Fibroblast of mammary gland (primary cell): ENCODE data around the gene RUSC1.

ENCODE experiments used
- DNase-seq: peaks from one replicate; pipeline ENCODE4 v3.0.0-alpha.2; 2010; ENCODE audit warnings: low read depth
- H3K4me3 ChIP-seq: 2 replicates; pipeline ENCODE4 v1.5.1; 2011; ENCODE audit warnings: low read depth, mild to moderate bottlenecking, low read length, moderate library complexity; ENCODE audit not compliant: control insufficient read depth
- TF ChIP-seq, protein P1 (sequence below): conservative IDR thresholded peaks from 2 replicates; pipeline ENCODE4 v1.5.1; 2011; ENCODE audit warnings: low read depth, low read length, inconsistent platforms; ENCODE audit not compliant: control insufficient read depth, insufficient read depth

RUSC1 gene

DNA sequence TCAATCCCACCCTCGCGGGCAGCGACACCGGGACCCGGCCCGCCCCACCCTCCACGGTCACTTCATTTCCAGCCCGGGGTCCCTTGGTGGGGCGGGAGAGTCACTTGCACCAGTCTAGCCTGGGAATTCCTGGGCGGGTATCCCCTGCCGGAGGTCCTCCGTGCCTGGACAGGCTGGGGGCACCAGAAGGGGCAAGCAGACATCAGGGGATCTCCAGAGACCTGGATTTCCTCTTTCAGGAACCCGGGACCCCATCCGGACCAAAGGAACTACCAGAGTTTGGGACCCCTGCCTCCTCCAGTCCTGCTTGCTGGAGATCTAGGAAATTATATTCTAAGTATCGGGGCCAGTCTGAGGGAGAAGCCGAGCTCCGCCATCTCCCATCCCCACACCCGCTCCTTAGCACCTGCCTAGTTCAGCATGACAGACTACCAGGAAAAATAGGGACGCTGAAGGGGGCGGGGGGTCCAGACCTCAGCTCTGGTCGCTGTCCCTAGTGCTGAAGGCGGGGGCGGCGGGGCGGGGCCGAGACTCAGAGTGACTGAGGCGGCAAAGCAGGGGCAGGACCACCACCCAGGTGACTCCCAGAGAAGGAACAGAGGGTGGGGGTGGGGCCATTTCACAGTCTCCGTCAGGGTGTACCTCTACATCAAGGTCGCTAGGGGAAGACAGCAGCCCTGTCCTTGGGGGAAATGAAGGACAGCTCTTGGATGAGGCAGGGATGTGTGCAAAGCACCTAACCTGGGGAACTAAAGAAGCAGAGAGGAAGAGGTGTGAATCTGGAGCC lies 42.6 kb upstream of the RUSC1 start:
- peak; percentile 12 for DNase-seq
- TF ChIP-seq, protein P1, sequence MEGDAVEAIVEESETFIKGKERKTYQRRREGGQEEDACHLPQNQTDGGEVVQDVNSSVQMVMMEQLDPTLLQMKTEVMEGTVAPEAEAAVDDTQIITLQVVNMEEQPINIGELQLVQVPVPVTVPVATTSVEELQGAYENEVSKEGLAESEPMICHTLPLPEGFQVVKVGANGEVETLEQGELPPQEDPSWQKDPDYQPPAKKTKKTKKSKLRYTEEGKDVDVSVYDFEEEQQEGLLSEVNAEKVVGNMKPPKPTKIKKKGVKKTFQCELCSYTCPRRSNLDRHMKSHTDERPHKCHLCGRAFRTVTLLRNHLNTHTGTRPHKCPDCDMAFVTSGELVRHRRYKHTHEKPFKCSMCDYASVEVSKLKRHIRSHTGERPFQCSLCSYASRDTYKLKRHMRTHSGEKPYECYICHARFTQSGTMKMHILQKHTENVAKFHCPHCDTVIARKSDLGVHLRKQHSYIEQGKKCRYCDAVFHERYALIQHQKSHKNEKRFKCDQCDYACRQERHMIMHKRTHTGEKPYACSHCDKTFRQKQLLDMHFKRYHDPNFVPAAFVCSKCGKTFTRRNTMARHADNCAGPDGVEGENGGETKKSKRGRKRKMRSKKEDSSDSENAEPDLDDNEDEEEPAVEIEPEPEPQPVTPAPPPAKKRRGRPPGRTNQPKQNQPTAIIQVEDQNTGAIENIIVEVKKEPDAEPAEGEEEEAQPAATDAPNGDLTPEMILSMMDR: no peak
- H3K4me3 ChIP-seq: peak overlapping the region; percentile 58

DNA sequence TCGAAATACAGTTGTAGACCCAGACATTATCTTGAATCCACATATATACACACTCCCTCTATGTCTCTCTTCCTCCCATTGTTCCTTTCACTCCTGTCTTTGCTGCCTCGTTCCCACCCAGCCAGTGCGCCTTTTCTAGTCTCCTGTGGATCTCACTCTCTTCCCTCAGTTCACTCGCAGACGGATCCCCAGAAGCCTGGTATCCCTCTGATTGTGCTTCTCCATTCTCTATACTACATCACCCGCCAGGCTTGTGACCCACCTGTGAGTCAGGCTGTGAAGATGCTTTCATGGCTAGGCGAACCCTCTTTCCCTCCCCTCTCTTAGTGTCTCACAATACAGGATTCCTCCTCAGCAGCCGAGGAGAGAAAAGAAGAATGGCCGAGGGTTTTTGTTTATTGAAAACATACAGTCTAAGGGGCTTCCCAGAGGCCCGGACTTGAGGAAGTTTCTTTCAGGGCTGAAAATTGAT lies 42.0 kb upstream of the RUSC1 start:
- no peak overlapping the region for H3K4me3 ChIP-seq
- no peak for DNase-seq
- TF ChIP-seq, protein P1: no peak

DNA sequence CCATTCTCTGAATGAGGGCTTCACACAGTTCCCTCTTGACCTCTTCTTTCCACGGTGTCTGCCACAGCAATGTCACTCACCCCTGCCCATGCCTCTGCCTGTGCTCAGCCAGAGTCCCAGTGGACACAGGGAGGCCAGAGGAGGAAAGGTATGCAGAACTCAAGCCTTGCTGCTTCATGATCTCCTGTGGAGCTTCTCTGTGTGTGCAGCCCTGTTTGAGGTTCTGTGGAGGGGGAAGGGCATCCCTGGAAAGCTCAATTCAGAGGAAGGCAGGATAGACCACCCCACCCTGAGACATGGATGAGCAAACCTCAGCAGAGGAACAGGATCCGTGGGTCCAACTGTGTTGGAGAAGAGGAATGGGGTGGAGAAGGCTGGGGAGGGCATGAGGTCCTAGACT lies 41.4 kb upstream of the RUSC1 start:
- TF ChIP-seq, protein P1: no peak
- no peak for DNase-seq
- H3K4me3 ChIP-seq: no peak overlapping the region

DNA sequence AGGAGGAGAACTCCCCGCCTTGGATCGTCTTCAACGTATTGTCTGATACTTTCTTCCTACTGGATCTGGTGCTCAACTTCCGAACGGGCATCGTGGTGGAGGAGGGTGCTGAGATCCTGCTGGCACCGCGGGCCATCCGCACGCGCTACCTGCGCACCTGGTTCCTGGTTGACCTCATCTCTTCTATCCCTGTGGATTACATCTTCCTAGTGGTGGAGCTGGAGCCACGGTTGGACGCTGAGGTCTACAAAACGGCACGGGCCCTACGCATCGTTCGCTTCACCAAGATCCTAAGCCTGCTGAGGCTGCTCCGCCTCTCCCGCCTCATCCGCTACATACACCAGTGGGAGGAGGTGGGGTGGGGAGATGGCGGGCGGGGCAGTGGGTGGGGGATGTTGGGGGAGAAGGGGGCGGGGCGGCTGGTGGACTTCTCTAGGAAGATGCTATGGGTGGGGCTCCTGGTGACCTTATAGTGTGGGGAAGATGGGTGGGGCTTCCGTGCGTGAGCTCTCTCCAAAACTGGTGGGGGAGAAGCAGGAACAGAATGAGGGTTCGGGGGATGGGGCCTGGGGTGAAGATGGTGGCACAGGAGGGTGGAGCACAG lies 38.1 kb upstream of the RUSC1 start:
- no peak for DNase-seq
- TF ChIP-seq, protein P1: no peak
- no peak overlapping the region for H3K4me3 ChIP-seq

DNA sequence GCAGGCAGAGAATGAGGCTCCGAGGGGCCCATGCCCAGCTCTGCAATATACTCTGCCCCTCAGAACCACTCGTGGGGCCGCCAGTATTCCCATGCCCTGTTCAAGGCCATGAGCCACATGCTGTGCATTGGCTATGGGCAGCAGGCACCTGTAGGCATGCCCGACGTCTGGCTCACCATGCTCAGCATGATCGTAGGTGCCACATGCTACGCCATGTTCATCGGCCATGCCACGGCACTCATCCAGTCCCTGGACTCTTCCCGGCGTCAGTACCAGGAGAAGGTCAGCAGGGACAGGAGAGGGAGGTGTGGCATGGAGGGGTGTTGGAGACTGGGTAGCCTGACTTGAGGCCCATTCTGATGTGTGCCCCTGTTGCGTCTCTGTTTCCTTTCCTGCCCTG lies 36.2 kb upstream of the RUSC1 start:
- TF ChIP-seq, protein P1: no peak
- no peak overlapping the region for H3K4me3 ChIP-seq
- DNase-seq: no peak

DNA sequence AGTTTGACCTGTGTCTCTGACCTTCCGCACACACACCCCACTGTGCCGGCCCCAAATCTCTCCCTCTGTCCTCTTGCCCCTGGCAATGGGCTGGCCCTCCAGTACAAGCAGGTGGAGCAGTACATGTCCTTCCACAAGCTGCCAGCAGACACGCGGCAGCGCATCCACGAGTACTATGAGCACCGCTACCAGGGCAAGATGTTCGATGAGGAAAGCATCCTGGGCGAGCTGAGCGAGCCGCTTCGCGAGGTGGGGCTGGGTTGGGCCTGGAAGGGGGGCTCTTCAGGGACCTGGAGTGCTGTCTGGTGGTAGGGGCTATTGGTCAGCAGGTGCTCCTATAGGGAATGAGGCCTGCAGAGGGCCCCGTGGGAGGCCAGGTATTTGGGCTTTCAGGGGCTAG lies 35.6 kb upstream of the RUSC1 start:
- TF ChIP-seq, protein P1: no peak
- DNase-seq: no peak
- no peak overlapping the region for H3K4me3 ChIP-seq

DNA sequence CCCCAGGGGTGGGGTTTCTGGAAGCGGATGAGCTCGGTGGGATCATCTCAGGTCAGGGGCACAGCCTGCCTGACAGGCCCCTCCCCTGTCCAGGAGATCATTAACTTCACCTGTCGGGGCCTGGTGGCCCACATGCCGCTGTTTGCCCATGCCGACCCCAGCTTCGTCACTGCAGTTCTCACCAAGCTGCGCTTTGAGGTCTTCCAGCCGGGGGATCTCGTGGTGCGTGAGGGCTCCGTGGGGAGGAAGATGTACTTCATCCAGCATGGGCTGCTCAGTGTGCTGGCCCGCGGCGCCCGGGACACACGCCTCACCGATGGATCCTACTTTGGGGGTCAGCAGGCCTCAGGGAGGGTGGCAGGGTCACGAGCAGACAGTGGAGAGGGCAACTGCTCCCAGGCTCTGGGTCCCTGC lies 35.1 kb upstream of the RUSC1 start:
- H3K4me3 ChIP-seq: no peak overlapping the region
- DNase-seq: no peak
- TF ChIP-seq, protein P1: no peak
